HL-60/S4 treated with retinoic acid at 250 ng/mL for 4 days and 3 days (cell line): ENCODE data around the gene C19orf81.

Source experiments
- in situ Hi-C: fragments of 300-500 bp; cut with MboI; formaldehyde crosslinking; loops from 2 replicates; pipeline ENCODE4 v1.7.0; 2022; ENCODE audit warnings: low sequenced_read_pairs

The C19orf81 gene

GRCh38 chr19:50658441-50659317 lies 9.4 kb downstream of the C19orf81 start:
- in situ Hi-C loops, result no loop called here

GRCh38 chr19:50659318-50660087 lies 10.3 kb downstream of the C19orf81 start:
- in situ Hi-C loops, result no loop called here

GRCh38 chr19:50660088-50660366 lies 10.8 kb downstream of the C19orf81 start:
- in situ Hi-C loops, result no loop called here

- in situ Hi-C loops, result no loop called here
These were observed 11.8 kb downstream of the C19orf81 start for GRCh38 chr19:50661023-50661422.

GRCh38 chr19:50661766-50662650 lies 12.8 kb downstream of the C19orf81 start:
- in situ Hi-C loops, result no loop called here

- in situ Hi-C loops, result no loop called here
These were observed 13.6 kb downstream of the C19orf81 start for GRCh38 chr19:50662651-50663481.

- in situ Hi-C loops, result no loop called here
These were observed 14.2 kb downstream of the C19orf81 start for GRCh38 chr19:50663482-50663790.

GRCh38 chr19:50664204-50664603 lies 15.0 kb downstream of the C19orf81 start:
- in situ Hi-C loops, result no loop called here

- in situ Hi-C loops, result no loop called here
These were observed 17.3 kb downstream of the C19orf81 start for GRCh38 chr19:50666346-50667176.

GRCh38 chr19:50667177-50667758 lies 18.0 kb downstream of the C19orf81 start:
- in situ Hi-C loops, result no loop called here

- in situ Hi-C loops, result no loop called here
These were observed 18.6 kb downstream of the C19orf81 start for GRCh38 chr19:50667759-50668231.

- in situ Hi-C loops, result no loop called here
These were observed 19.2 kb downstream of the C19orf81 start for GRCh38 chr19:50668416-50668815.

GRCh38 chr19:50668879-50669278 lies 19.6 kb downstream of the C19orf81 start:
- in situ Hi-C loops, result no loop called here

GRCh38 chr19:50669302-50670101 lies 20.3 kb downstream of the C19orf81 start:
- in situ Hi-C loops, result no loop called here

- in situ Hi-C loops, result no loop called here
These were observed 20.8 kb downstream of the C19orf81 start for GRCh38 chr19:50670102-50670380.

- in situ Hi-C loops, result no loop called here
These were observed 23.9 kb downstream of the C19orf81 start for GRCh38 chr19:50673118-50673517.

- in situ Hi-C loops, result no loop called here
These were observed 27.5 kb downstream of the C19orf81 start for GRCh38 chr19:50676625-50677197.

- in situ Hi-C loops, result no loop called here
These were observed 28.4 kb downstream of the C19orf81 start for GRCh38 chr19:50677636-50678035.
